H1 (cell line): ENCODE data around the gene LDLRAD4. TPM values are rescaled to one million over a fixed set of nuclear protein-coding genes. Genes with fewer than 3 reads are reported as not detected.

Experiments used
- CTCF ChIA-PET: fragments of 300-600 bp; sonication (Branson Sonifier 250); formaldehyde crosslinking; loops from one replicate; lab custom pipeline; 2021; ENCODE audit not compliant: partially characterized antibody; lab: Charles Lee
- POLR2A ChIA-PET: fragments of 300-600 bp; sonication (Branson Sonifier 250); formaldehyde crosslinking; loops from one replicate; lab custom pipeline; 2021; ENCODE audit warnings: inconsistent platforms; ENCODE audit not compliant: partially characterized antibody; lab: Charles Lee
- DNase-seq, 2 experiments: peaks; one replicate each; pipeline versions ENCODE4 v3.0.0 to v3.0.0-alpha.2; 2010 to 2022; ENCODE audit warnings: low spot score in 2 of 2, low read depth in 1 of 2, mixed read lengths in 1 of 2
- FAIRE-seq: peaks from 2 replicates; lab custom pipeline; 2011; peaks lifted over from hg19 to GRCh38; lab: Jason Lieb, UNC
- H2AFZ ChIP-seq: 2 replicates; pipeline ENCODE4 v1.8.1; 2012; ENCODE audit warnings: low read length, inconsistent platforms
- H2AK5ac ChIP-seq: 2 replicates; pipeline ENCODE4 v1.6.1; 2013; ENCODE audit warnings: low read depth, low read length
- H2BK120ac ChIP-seq: replicated peaks from 2 replicates; pipeline ENCODE3; 2013; ENCODE audit warnings: low read depth, low read length, inconsistent platforms
- H2BK12ac ChIP-seq: 2 replicates; pipeline ENCODE4 v1.6.1; 2013; ENCODE audit warnings: low read depth, low read length
- H2BK15ac ChIP-seq: 2 replicates; pipeline ENCODE4 v1.6.1; 2013; ENCODE audit warnings: low read length
- H2BK20ac ChIP-seq: 2 replicates; pipeline ENCODE4 v1.6.1; 2013; ENCODE audit warnings: low read length
- H2BK5ac ChIP-seq: 2 replicates; pipeline ENCODE4 v1.6.1; 2013; ENCODE audit warnings: low read depth, low read length
- H3K14ac ChIP-seq: 2 replicates; pipeline ENCODE4 v1.6.1; 2013; ENCODE audit warnings: inconsistent platforms; ENCODE audit not compliant: insufficient read length
- H3K18ac ChIP-seq: 2 replicates; pipeline ENCODE4 v1.6.1; 2013; ENCODE audit warnings: low read length; ENCODE audit errors: extremely low read depth
- H3K23ac ChIP-seq: 2 replicates; pipeline ENCODE4 v1.6.1; 2013; ENCODE audit warnings: inconsistent platforms; ENCODE audit not compliant: insufficient read length
- H3K23me2 ChIP-seq: 2 replicates; pipeline ENCODE4 v1.6.1; 2013; ENCODE audit warnings: low read depth, low read length
- H3K27ac ChIP-seq: 2 replicates; pipeline ENCODE4 v1.6.1; 2011; ENCODE audit warnings: low read depth, low read length, inconsistent platforms
- H3K27me3 ChIP-seq, 4 experiments: replicated peaks in 1 of 4; 1 replicate in 1 of 4; 2 replicates in 3 of 4; pipeline versions ENCODE4 v1.6.1 to v1.8.1; 2011 to 2013; ENCODE audit warnings: low read length in 3 of 4, mild to moderate bottlenecking in 3 of 4, inconsistent platforms in 2 of 4, mixed read lengths in 2 of 4, moderate library complexity in 1 of 4; ENCODE audit not compliant: control insufficient read depth in 3 of 4, insufficient read depth in 3 of 4; ENCODE audit errors: extremely low read depth in 1 of 4
- H3K36me3 ChIP-seq, 4 experiments: 2 replicates each; pipeline versions ENCODE4 v1.6.1 to v1.8.1; 2011 to 2013; ENCODE audit warnings: mild to moderate bottlenecking in 4 of 4, low read length in 3 of 4, moderate library complexity in 2 of 4, control low read depth in 1 of 4, inconsistent platforms in 1 of 4; ENCODE audit not compliant: insufficient read depth in 4 of 4, control insufficient read depth in 2 of 4
- H3K4ac ChIP-seq: replicated peaks from 2 replicates; pipeline ENCODE3; 2013; ENCODE audit warnings: low read length, low read depth, mixed read lengths, inconsistent platforms; ENCODE audit not compliant: insufficient read length
- H3K4me1 ChIP-seq, 4 experiments: replicated peaks in 1 of 4; 1 replicate in 1 of 4; 2 replicates in 3 of 4; pipeline versions ENCODE4 v1.6.1 to v1.8.1; 2011 to 2013; ENCODE audit warnings: low read length in 3 of 4, inconsistent platforms in 2 of 4, mixed read lengths in 1 of 4; ENCODE audit not compliant: insufficient read depth in 4 of 4, control insufficient read depth in 3 of 4
- H3K4me2 ChIP-seq, 2 experiments: 2 replicates each; pipeline versions ENCODE4 v1.6.1 to v1.8.1; 2011 to 2013; ENCODE audit warnings: low read depth in 2 of 2, low read length in 2 of 2, control low read depth in 1 of 2, inconsistent platforms in 1 of 2, mild to moderate bottlenecking in 1 of 2; ENCODE audit not compliant: insufficient read depth in 1 of 2
- H3K4me3 ChIP-seq, 4 experiments: fragments of 200-600, 300-600 bp in 1 of 4; sonication (generic), shearing (Covaris generic), sonication (Bioruptor Twin) in 1 of 4; 2 replicates each; pipeline versions ENCODE4 v1.5.1 to v1.8.1; 2011 to 2016; ENCODE audit warnings: low read length in 4 of 4, low read depth in 3 of 4, control low read depth in 2 of 4, inconsistent platforms in 2 of 4, mild to moderate bottlenecking in 2 of 4, mixed read lengths in 1 of 4, moderate library complexity in 1 of 4; ENCODE audit not compliant: insufficient read depth in 2 of 4; ENCODE audit errors: extremely low read depth in 1 of 4
- H3K56ac ChIP-seq: replicated peaks from 2 replicates; pipeline ENCODE3; 2013; ENCODE audit warnings: low read depth, mild to moderate bottlenecking, mixed read lengths, low read length, inconsistent platforms; ENCODE audit not compliant: insufficient read length
- H3K79me1 ChIP-seq: 2 replicates; pipeline ENCODE4 v1.6.1; 2013; ENCODE audit warnings: low read depth, low read length, control low read depth
- H3K79me2 ChIP-seq, 2 experiments: 2 replicates each; pipeline versions ENCODE4 v1.6.1 to v1.8.1; 2012 to 2013; ENCODE audit warnings: low read length in 2 of 2, mild to moderate bottlenecking in 2 of 2, inconsistent platforms in 1 of 2; ENCODE audit not compliant: insufficient read depth in 2 of 2, control insufficient read depth in 1 of 2
- H3K9ac ChIP-seq, 4 experiments: replicated peaks in 1 of 4; 1 replicate in 1 of 4; 2 replicates in 3 of 4; pipeline versions ENCODE4 v1.6.1 to v1.8.1; 2011 to 2013; ENCODE audit warnings: low read depth in 3 of 4, low read length in 3 of 4, control low read depth in 2 of 4, mild to moderate bottlenecking in 2 of 4, moderate library complexity in 2 of 4, inconsistent platforms in 1 of 4; ENCODE audit errors: extremely low read depth in 1 of 4
- H3K9me3 ChIP-seq, 2 experiments: 2 replicates each; pipeline versions ENCODE4 v1.6.1 to v1.8.1; 2012 to 2013; ENCODE audit warnings: mild to moderate bottlenecking in 2 of 2, moderate library complexity in 2 of 2, control low read depth in 1 of 2, inconsistent platforms in 1 of 2, low read depth in 1 of 2, low read length in 1 of 2, mixed read lengths in 1 of 2; ENCODE audit not compliant: insufficient read depth in 2 of 2
- H4K20me1 ChIP-seq, 2 experiments: replicated peaks in 1 of 2; 2 replicates each; pipeline versions ENCODE3 to v1.8.1; 2011 to 2013; ENCODE audit warnings: inconsistent platforms in 2 of 2, low read length in 2 of 2, mild to moderate bottlenecking in 1 of 2; ENCODE audit not compliant: insufficient read depth in 2 of 2, control insufficient read depth in 1 of 2
- H4K5ac ChIP-seq: 2 replicates; pipeline ENCODE4 v1.6.1; 2013; ENCODE audit warnings: low read length, low read depth, mixed read lengths, inconsistent platforms; ENCODE audit not compliant: insufficient read length
- H4K8ac ChIP-seq: 2 replicates; pipeline ENCODE4 v1.8.0; 2013; ENCODE audit warnings: mild to moderate bottlenecking, moderate library complexity, low read length, inconsistent platforms; ENCODE audit not compliant: insufficient read depth; ENCODE audit errors: extremely low read depth
- H4K91ac ChIP-seq: replicated peaks from 2 replicates; pipeline ENCODE3; 2013; ENCODE audit warnings: low read length, mixed read lengths, inconsistent platforms; ENCODE audit not compliant: insufficient read length
- BACH1 ChIP-seq: IDR thresholded peaks from 2 replicates; pipeline ENCODE4 v1.6.1; 2012; ENCODE audit warnings: low read length, improper control_type of control experiment
- BRCA1 ChIP-seq: IDR thresholded peaks from 2 replicates; pipeline ENCODE4 v1.6.1; 2012; ENCODE audit warnings: low read depth, low read length, improper control_type of control experiment
- CBX8 ChIP-seq: fragments of 300-800, 300-1000 bp; sonication (generic); IDR thresholded peaks from 2 replicates; pipeline ENCODE4 v1.7.1; 2016; ENCODE audit warnings: low read depth, low read length, borderline replicate concordance
- CHD1 ChIP-seq: IDR thresholded peaks from 2 replicates; pipeline ENCODE4 v1.6.1; 2012; ENCODE audit warnings: low read depth, low read length, improper control_type of control experiment
- HDAC2 ChIP-seq, 2 experiments: fragments of 300-600 bp in 1 of 2; sonication (generic) in 1 of 2; IDR thresholded peaks; 2 replicates each; pipeline ENCODE4 v1.6.1; 2011 to 2012; ENCODE audit warnings: low read depth in 2 of 2, low read length in 2 of 2, mild to moderate bottlenecking in 2 of 2, moderate library complexity in 2 of 2, borderline replicate concordance in 1 of 2, inconsistent platforms in 1 of 2
- JUND ChIP-seq: IDR thresholded peaks from 2 replicates; pipeline ENCODE4 v1.6.1; 2011; ENCODE audit warnings: mild to moderate bottlenecking, improper control_type of control experiment, low read length
- KDM1A ChIP-seq: fragments of 200-600, 300-600 bp; sonication (generic); IDR thresholded peaks from 2 replicates; pipeline ENCODE4 v1.7.1; 2016; ENCODE audit warnings: mild to moderate bottlenecking, low read length, borderline replicate concordance
- KDM4A ChIP-seq: IDR thresholded peaks from one replicate; pipeline ENCODE4 v1.7.1; 2012; ENCODE audit warnings: low read depth, mild to moderate bottlenecking, moderate library complexity, low read length, inconsistent platforms; ENCODE audit not compliant: severe bottlenecking
- PHF8 ChIP-seq: fragments of 200-600 bp; sonication (generic); conservative IDR thresholded peaks from 2 replicates; pipeline ENCODE4 v1.7.1; 2012; ENCODE audit warnings: low read depth, mild to moderate bottlenecking, inconsistent platforms, low read length, moderate library complexity
- POLR2A ChIP-seq, 2 experiments: IDR thresholded peaks; 1 replicate in 1 of 2; 2 replicates in 1 of 2; pipeline ENCODE4 v1.6.1; 2011; ENCODE audit warnings: low read depth in 2 of 2, low read length in 2 of 2, mild to moderate bottlenecking in 2 of 2; ENCODE audit errors: control extremely low read depth in 1 of 2
- POLR2AphosphoS5 ChIP-seq: IDR thresholded peaks from 2 replicates; pipeline ENCODE4 v1.6.1; 2011; ENCODE audit warnings: low read depth, low read length
- POU5F1 ChIP-seq: IDR thresholded peaks from 2 replicates; pipeline ENCODE4 v1.6.1; 2011; ENCODE audit warnings: low read depth, mild to moderate bottlenecking, low read length, moderate library complexity
- RFX5 ChIP-seq: IDR thresholded peaks from 2 replicates; pipeline ENCODE4 v1.6.1; 2011; ENCODE audit warnings: low read depth, low read length, improper control_type of control experiment, borderline replicate concordance
- SIRT6 ChIP-seq: IDR thresholded peaks from one replicate; pipeline ENCODE4 v1.7.1; 2012; ENCODE audit warnings: low read length, inconsistent platforms
- YY1 ChIP-seq: IDR thresholded peaks from 2 replicates; pipeline ENCODE4 v1.6.1; 2011; ENCODE audit warnings: low read depth, mild to moderate bottlenecking, low read length
- polyA plus RNA-seq, 7 experiments: library from polyadenylated mRNA; depleted of rRNA in 3 of 7; stranded (reverse) in 5 of 7; unstranded in 2 of 7; fragments of >200 nt in 5 of 7; fragments of 200-250 nt in 2 of 7; gene quantifications; 1 replicate in 5 of 7; 2 replicates in 1 of 7; 4 replicates in 1 of 7; pipeline versions ENCODE4 v1.2.1 to v1.2.3, GENCODE V29; 2011 to 2013; ENCODE audit warnings: missing spikeins in 2 of 7, mixed read lengths in 2 of 7
- total RNA-seq: library from RNA; stranded (reverse); fragmentation: NEBNext Ultra II Directional; extraction: Animal tissue kit (Norgen Biotek cat#: 25700); gene quantifications from 2 replicates; pipeline ENCODE4 v1.2.1, GENCODE V29; 2021
- TF ChIP-seq, protein P1 (sequence below): IDR thresholded peaks from 2 replicates; pipeline ENCODE4 v1.6.1; 2012; ENCODE audit warnings: inconsistent platforms

LDLRAD4 gene
- total and polyA plus RNA-seq, 2 of the 8 experiments (the other 6 are each of a cell fraction or from before 2014, with no cell fraction given), result 0.77 to 1.4 TPM

DNA sequence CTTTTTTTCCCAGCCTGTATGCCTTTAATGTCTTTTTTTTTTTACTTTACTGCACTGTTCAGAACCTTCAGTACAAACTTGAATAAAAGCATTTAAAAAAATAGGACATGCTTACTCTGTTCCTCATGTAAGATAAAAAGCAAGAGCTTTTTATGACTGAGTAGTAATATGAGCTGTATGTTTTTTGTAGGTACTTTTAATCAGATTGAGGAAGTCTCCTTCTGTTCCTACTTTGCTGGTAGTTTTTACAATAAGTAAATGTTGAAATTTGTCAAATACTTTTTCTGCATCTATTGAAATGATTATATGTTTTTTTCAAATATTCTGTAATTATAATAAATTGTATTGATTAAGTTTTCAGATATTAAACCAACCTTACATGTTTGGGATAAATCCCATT, 318.0 kb downstream of the LDLRAD4 start:
- Histone ChIP-seq H3K4me1 (no peaks in the 10 kb centered on the region), H2AFZ (no peak overlapping the region), H3K9ac (no peak overlapping the region), H2BK120ac (no peak overlapping the region), H3K36me3 (no peaks in the 10 kb centered on the region), H3K79me2 (no peaks in the 10 kb centered on the region), H2BK20ac (no peak overlapping the region), H3K23me2 (no peaks in the 10 kb centered on the region), H3K79me1 (no peaks in the 10 kb centered on the region), H2BK12ac (no peak overlapping the region), H3K14ac (no peak overlapping the region), H3K56ac (no peak overlapping the region), H4K20me1 (no peaks in the 10 kb centered on the region), H2AK5ac (no peak overlapping the region), H3K18ac (no peak overlapping the region), H3K4me3 (no peak overlapping the region), H3K27ac (no peak overlapping the region), H2BK5ac (no peak overlapping the region), H4K91ac (no peak overlapping the region), H4K5ac (no peak overlapping the region), H3K27me3 (no peaks in the 10 kb centered on the region; a peak in 1 of 7 replicates), H3K4me2 (no peak overlapping the region), H2BK15ac (no peak overlapping the region), H3K4ac (no peak overlapping the region), H4K8ac (no peak overlapping the region), H3K9me3 (no peaks in the 10 kb centered on the region), H3K23ac (no peak overlapping the region)
- ChIA-PET POLR2A (no interaction called here), CTCF (interaction anchor here (0.7 kb wide), 1 partner anchor 121 kb away, joined by 3 read pairs; no protein-coding TSS in a partner anchor)
- no peak for DNase-seq
- no peak for FAIRE-seq
- no peak for TF ChIP-seq KDM4A
- no peak for TF ChIP-seq POU5F1
- no peak for TF ChIP-seq CHD1
- TF ChIP-seq HDAC2 (IDR thresholded peaks at IDR 0.05; ENCODE audit: borderline replicate concordance in 1 of 2, low read depth in 2 of 2, low read length in 2 of 2), result no peak
- no peak for TF ChIP-seq JUND
- TF ChIP-seq, protein P1, sequence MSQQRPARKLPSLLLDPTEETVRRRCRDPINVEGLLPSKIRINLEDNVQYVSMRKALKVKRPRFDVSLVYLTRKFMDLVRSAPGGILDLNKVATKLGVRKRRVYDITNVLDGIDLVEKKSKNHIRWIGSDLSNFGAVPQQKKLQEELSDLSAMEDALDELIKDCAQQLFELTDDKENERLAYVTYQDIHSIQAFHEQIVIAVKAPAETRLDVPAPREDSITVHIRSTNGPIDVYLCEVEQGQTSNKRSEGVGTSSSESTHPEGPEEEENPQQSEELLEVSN, result no peak
- TF ChIP-seq CBX8, result no peak
- TF ChIP-seq BACH1, result no peak
- no peak for TF ChIP-seq KDM1A
- no peak for TF ChIP-seq SIRT6
- TF ChIP-seq PHF8, result no peak
- TF ChIP-seq YY1, result no peak
- no peak for TF ChIP-seq BRCA1
- TF ChIP-seq POLR2AphosphoS5, result no peak
- TF ChIP-seq RFX5, result no peak
- no peak for TF ChIP-seq POLR2A (IDR thresholded peaks at IDR 0.05; ENCODE audit: control extremely low read depth in 1 of 2, low read depth in 2 of 2, low read length in 2 of 2)
